ENCODE measurements around the gene CDH13.

The CDH13 gene

DNA sequence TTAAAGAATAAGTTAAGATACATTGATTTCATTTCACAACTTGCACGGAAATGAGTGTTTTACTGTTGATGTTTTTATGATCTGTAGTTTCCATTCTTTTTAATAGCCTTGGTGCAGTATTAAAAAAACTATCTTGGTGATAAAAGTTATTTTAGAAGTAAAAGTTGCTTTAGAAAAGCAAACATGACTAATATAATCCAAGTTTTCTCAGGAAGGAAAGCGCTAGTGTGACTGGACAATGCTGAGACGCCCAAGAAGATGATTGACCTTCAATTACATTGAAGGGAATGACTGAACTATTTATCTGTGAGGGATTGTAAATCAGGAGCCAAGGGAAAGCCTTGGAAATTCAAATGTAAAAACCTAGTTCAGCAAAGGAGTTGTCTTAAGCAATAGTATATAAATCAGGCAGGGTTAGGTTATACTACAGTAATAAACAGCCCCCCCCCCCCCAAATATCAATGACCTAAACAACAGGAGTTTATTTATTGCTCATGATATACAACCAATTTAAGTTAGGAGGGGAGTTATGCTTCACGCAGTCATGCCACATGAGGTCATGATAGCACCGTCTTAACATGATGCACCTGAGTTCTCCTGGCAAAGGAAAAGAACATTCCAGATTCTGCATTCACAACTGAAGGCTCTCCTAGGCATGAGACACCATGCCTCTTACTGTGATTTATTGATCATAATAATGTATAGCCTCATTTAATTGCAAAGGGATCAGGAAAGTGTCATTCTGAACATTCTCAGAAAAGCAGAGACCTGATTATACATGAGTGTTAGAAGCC lies 443.8 kb downstream of the CDH13 start:
- no peak for DNase-seq

DNA sequence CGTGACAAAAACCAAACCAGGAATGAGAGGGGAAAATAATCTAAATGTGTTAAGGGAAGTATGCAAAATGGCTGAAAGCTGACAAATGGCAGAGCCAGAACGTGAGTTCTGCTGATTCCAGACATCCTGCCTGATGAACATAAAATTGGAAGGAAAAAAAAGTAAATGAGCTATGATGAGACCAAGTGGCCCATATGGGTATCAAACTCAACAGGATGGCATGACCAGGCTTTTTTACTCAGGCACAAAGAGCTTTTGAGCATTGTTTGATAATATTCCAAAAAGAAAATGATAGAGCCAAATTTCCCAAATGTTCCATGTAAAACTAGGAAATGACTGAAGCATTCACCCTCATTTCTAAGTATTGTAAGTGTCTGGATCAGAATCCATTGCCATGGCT lies 449.2 kb downstream of the CDH13 start:
- DNase-seq: no peak

DNA sequence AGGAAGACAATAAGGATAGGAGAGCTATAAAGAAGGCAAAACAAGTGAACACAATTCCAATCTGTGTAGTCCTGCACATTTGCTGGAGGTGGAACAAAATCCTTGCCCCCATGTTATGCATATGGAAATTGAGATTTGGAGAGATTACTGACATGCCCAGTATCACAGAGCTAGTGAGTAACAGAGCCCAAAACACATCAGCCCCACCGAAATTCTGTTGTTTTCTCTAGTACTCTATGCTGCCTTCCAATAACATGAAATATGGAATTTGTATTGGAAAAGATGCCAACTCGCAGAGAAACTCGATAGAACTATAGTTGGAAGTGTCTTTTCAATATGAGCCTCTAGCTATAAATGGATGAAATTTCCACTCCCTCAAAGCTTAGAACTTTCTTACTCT lies 456.6 kb downstream of the CDH13 start:
- no peak for DNase-seq

DNA sequence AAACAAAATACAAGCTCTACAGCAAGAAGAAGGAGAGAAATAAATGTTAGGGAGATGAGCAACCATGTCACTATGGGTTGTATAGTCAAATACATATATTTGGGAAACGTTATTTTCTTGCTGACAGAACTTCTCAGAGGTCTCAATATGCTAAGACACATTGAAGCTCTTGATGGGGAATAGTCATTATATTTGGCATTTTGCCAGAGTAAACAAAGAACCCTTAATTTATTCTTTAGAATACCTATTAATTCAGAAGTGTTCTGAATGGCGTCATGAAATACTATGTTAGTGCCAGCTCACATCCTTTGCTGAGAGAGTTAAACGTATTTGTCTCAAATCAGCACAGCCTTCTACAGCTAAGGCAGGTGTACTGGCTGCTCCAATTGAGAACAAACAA lies 458.9 kb downstream of the CDH13 start:
- DNase-seq: no peak

DNA sequence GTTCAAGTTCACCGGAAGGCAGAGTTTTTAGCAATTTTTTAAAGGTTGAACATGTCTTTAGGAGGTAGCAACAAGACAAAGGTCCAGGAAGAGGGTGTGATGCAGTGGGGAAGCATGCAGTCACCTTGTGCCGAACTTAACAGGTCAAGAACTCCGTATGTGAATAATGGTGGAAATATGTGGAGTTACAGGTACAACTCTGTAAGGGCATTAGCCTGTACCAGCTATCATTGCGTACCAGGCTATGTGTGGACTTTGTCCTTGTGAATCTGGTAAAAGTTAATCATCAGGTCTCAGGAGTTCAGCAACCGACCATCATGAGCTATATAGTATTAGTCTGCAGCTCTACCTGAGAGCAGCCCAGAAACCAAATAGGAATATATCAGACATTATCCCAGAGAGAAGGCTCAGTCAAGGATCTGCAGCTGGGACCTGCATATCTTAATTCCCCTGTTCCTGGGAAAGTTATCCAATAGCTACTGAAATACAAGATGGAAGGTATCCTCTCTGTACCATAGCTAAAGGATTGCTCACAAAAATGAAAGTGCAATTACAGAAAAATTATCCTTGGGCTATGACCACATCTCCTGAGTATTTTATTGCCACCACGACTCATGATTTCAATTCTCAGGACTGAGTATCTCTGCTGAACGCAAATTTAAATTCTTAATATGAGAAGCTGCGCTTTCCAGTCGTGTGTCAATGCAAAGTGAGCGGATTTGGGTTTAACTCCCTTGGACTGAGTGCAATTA lies 469.3 kb downstream of the CDH13 start:
- DNase-seq: no peak

DNA sequence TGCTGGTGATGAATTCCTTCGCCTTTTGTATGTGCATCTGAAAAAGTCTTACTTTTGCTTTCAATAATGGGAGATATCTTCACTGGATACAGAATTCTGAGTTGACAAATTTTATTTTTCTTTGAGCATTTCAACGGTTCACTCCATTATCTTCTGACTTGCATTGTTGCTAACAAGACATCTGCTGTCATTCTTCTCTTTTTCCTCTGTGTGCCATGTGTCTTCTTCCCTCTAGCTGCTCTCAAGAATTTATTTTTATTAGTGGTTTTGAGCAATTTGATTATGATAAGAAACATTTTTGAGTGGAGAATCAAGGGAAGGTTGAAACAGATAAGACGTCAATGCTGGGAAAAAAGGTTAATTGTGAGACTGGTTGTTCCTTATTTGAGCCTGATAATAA lies 471.8 kb downstream of the CDH13 start:
- DNase-seq: no peak

DNA sequence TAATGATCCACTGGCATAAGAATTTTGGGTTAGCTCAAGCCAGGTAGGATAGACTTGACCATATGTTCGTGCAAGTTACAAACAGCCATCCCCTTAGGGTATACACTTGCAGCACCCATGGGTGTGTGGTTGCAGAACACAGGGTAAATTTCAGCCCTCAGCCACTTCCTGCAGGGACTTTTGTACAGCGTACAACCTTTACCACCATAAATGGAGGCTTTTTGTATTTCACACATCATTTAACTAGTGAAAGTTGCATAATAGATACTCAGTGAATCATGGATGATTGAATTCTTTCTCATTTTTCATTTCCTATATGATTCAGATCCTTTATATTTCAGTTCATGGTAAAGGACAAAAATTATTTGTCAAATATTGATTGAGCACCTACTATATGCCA lies 473.9 kb downstream of the CDH13 start:
- no peak for DNase-seq

DNA sequence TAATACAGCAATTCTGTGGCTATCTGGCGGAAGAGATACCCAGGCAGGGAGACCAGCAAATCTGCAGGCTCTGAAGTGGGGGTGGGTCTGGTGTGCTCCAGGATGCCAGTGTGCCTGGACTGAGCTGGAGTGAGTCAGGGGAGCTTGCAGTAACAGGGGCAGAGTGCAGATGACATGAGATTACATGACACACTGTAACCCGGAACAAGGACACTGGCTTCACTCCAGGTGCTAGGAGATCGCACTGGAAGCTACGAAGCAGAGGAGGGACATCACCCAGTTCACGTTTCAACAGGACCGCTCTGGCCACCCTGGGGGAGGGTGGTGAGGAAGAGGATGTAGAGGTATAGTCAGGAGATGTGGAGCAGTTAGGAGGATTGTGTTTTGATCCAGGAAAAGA lies 475.6 kb downstream of the CDH13 start:
- no peak for DNase-seq

DNA sequence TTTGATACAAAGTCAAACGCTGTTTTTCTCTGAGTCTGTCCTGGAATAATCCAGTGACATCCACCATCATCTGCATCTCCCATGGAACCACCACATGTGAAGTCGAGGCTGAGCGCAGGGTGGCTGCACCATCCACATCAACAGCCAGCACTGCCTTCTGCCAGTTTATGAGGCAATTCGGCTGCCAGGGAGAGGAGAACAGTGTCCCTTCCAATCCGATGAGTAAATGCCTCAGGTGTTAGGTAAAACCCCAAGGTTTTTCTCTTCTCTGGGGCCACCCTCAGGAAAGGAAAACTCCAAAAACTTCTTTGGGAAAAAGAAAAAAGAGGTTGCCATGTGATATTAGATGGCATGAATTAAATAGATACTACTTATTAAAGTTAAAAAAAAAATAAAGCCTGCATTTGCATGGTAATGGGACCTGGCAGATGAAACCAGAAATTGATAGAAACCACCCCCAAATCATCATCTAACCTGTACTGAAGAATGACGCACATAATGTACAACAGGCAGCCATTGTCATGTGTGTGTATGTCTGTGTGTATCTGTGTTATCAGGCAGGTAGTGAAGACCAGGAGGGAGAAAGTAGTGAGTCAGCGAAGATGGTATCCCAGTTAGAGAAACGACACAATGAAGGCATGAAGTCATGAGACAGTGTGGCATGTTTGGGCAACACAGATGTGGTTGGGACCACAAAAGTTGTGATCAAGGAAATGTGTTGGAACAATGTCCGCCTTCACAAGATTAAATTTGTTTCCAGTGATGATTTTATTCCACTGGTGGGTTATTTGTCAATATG lies 478.7 kb downstream of the CDH13 start:
- DNase-seq: no peak

DNA sequence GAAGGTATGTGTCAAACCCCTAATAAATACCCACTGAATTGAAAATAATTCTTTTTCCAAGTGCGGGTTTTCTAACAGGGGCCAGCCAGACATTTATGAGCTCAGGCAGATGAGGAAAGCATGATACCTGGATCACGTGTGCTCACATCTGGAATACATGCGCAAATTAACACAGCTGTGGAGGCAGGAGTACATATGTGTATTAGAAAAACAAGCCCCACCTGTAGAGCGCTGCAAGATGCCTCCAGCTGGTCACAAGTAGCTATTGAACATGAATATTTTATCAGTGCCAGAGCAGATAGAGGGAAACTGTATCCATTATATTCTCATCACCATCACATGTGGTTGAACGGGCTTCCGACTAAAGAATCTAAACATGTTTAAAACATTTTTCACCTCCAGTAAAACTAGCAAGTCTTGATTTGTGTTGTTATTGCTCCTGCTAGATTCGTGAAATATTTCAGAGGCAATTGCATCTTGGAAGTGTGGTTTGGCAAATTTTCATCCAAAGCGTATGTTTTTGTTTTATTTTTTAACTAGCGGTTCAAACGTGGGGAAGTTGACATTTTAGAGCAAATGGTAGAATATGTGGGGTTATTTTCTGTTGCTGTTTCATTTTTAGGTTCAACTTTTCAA lies 482.8 kb downstream of the CDH13 start:
- no peak for DNase-seq

DNA sequence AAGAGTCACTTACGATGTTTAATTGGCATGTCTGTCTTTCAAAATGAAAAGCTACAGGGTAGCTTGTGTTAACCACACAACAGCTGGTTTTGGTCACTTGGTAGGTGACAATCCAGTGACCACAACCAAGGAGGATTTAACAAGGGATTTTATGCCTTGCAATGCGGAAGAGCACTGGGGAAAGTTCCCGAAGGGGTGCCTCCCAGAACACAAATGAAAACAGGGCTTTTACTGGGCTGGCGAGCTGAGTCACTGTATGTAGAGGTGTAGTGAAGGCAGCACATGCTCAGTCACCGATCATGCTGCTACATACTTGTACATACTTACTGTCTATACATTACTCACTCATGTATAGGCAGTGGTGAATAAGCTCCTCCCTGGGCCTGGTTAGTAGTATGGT lies 483.5 kb downstream of the CDH13 start:
- DNase-seq: no peak

DNA sequence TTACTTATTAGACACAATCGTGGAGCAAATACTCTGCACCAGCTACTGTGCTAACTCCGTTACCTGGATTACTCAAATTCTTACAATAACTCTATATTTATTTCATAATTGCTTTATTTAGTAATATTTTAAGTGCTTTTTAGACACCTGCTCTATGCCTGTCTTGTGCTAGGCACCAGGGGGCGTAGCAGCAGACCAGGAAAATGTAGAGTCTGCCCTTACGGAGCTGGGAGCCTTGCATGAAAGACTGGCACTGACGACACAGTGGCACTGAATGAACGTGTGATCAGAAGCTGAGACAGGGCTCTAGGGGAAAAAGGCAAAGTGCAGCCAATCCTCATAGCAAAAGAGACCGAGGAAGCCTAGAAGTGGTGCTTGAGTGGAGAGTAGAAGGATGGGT lies 486.5 kb downstream of the CDH13 start:
- DNase-seq: no peak

DNA sequence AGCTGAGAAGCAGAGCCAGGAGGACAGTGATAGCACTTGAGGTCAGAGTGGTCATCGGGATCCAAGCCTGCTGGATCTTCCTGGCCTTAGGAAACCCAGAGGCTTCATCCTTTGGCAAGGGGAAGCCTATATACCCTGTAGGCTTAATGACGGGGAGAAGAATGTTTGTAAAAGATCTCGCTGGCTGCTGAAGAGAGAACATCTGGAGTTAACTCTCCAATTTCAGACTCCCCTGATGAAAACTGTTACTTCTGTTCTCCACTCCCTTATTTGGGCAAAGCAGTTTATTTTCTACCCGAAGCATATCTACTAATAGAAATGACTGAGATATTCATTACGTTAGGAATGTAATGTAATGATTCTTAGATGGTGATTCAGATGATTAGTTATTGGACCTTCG lies 487.0 kb downstream of the CDH13 start:
- DNase-seq: no peak

DNA sequence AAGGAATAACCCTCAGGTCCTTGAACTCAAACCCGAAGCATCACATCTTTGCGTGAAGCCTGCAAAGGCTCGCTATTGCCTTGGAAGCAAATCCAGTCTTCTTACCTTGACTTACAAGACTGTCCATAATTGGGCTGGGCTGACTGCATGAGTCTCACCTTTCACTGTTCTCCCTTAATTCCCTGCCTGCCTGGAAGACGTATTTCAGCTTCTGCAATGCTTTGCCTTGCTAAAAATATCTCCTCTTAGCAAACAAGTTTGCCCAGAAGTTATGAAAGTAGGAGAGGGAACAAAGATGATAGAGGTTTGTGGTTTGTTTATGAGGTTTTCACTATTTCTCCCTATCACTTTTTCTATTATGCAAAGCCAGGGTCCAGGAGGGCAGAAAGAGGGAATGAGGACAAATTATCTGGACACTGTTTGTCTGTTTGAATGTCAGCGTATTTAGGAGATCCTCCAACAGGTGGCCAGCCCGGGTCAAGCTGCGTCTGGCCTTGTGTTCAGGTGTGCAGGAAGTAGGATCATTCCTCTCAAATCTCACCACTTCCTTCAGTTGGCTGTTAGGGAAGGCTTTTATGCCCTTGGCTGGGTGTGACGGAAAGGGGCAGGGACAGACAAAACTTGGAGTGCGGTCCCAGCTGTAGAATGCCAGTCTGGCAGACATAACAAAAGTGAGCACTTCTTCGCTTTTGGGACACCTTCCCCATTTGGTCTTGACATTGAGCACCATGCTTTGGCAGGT lies 488.9 kb downstream of the CDH13 start:
- no peak for DNase-seq

DNA sequence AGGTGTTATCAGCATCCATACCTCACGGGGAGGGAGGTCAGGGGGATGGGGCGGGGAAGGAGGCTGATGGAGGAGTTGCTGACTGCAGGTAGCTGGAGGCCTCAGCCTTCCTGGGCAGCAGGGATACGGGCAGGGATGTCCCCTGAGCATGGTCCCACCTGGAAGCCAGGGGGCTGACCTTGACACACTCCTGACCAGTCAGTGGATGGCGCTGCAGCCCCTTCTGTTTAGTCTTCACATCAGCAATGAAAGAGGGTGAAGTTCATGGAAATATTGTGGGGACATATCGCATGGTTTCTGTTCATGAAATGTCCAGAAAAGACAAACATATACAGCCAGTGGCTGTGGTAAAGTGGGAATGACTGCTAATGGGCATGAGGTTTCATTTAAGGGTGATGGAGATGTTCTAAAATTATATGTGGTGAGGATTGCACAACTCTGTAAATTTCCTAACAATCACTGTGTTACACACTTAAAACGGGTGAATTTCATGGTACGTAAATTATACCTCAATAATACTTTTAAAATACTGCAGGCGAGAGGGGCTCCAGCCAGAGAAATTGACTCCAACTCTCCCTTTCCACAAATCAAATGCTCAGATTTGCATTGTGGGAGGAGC lies 489.6 kb downstream of the CDH13 start:
- no peak for DNase-seq

DNA sequence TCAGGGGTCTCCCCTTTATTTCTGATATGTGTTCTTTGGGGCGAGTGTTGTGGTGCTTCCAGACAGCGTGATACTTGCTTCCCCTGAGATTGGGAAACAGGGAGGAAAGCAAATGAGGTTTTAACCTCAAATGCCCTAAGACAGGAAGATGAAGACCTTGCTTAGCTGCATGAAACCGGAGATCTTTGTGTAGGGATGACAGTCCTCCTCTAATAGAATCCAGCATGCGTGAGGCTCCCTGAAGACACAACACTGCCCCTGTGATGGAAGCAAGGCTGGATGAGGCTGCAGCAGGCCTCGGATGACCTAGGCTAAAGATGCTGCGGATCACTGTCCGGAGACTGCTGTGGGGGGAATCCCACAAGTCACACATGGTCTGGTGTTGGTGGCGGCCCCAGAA lies 491.0 kb downstream of the CDH13 start:
- no peak for DNase-seq

DNA sequence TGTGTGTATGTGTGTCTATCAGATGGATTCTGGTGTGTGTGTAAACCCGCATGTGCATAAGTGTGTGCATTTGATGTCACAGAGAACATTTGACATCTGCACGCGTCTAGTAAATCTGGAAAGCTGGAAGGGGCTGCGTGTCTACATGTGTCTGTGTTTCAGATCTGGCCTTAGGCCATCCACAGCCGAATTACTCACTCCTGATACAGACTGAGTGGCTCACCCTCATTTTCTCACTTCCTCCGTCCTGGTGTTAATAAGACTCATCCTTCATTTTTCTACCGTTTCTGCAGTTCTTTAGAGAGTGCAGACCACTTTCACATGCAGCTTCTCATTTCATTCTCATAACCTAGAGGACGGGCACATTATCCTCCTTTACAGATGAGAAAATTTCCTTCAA lies 491.6 kb downstream of the CDH13 start:
- DNase-seq: no peak

DNA sequence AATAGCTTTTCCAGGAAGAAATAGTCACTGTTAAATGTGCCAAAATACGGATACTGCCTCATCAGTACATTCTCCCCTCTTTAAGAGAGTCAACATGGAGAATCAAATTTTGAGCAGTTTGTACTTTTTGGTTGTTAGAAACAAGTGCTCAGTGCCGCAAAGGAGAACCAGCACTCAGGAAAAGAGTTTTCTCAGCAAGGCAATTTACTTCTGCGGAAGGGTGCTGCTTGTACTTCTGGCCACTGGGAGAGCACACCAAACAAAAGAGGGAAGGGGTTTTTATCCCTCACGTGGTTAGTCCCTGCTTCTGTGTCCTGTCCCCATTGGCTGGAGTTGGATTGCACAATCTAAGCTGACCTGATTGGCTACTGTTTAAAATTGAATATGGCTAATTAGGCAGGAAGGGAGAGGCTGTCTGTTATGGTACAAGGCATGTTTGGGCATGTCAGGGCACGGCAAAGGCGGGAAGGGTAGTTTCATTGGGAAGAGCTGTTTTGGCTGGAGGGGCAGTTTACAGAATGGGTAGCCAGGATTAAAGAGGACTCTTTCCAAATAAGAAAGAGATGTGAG lies 499.3 kb downstream of the CDH13 start:
- no peak for DNase-seq

DNA sequence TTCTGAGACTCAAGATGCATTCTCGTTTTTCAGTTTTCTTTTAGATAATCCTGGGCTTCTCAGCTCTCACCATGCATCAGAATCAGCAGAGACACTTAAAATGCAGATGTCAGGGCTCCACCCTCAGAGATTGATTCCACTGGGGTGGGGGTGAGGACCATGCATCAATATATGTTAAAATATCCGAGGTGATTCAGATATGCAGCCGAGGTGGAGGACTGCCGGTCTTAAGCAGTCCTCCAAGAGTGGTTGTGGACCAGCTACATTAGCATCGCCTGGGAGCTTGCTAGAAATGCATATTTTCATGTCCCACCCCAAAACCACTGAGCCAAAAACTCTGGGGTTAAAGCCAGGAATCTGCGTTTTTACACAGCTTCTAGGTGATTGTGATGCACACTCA lies 501.3 kb downstream of the CDH13 start:
- no peak for DNase-seq

DNA sequence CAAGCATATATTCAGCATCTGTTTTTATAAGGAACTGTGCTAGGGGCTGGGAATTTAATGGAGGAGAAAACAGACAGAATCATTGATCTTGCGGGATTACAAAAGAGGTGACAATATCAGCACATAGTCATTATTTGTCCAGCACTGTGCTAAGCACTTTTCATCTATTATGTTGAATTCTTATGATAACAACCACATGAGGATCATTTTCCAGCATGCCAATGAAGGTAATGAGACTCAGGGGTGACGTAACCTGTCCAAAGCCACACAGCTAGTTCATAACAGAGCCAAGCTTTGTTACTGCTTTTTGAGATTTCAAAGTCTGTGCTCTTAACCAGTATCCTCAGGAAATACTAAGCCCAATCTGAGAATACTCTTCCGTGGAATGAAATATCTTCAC lies 503.3 kb downstream of the CDH13 start:
- no peak for DNase-seq

DNA sequence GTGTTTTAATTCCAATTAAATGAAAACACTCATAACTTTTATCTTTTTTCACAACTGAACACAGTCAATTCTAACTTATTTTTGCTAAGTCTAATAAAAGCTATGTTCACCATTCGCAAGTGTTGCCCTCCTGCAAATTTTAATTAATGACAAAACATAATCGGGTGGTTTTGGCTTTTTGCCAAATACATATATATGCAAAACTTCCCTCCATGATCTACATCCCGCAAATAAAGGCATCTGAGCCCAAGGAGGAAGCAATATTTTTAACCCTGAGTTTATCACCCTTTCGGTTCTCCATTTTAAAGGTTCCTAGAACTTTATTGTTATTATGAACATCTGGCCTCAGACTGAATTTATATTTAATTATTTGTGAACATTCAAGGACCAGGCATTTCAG lies 507.9 kb downstream of the CDH13 start:
- no peak for DNase-seq

DNA sequence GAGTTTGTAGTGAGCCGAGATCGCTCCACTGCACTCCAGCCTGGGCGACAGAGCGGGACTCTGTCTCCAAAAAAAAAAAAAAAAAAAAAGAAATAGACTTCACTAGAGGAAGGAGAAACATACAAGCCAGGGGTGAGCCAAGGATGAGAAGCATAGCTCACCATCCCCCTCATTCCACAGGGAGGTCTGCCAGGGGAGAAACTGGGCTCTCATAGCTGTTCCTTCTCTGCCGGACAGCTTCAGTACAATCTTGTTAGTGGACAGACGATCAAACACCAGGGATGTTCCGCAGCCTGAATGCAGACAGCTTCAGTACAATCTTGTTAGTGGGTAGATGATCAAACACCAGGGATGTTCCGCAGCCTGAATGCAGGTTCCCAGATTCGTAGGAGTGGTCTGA lies 509.6 kb downstream of the CDH13 start:
- no peak for DNase-seq

Measured in activated gamma-delta T cell (primary cell).